Adrenal gland (tissue), 12 donors: ENCODE measurements around the gene TAF15. TPM values are rescaled to one million over a fixed set of nuclear protein-coding genes. Genes with fewer than 3 reads are reported as not detected.

ENCODE experiments used
- DNase-seq, 7 donors: peaks; one replicate each; pipeline ENCODE4 v3.0.0-alpha.2; 2019 to 2020
- H3K27ac ChIP-seq, 5 donors: fragments of 200-600 bp; sonication (generic) in 4 of 5; 1 replicate in 3 of 5; 2 replicates in 2 of 5; pipeline versions ENCODE4 v1.5.1 to v1.8.0; 2016 to 2020; ENCODE audit warnings: mild to moderate bottlenecking in 1 of 5
- H3K27me3 ChIP-seq: fragments of 200-600 bp; 2 replicates; pipeline ENCODE4 v1.8.0; 2021
- H3K36me3 ChIP-seq, 2 donors: fragments of 200-600 bp; replicated peaks in 1 of 2; 1 replicate in 1 of 2; 2 replicates in 1 of 2; pipeline versions ENCODE4 v1.5.1 to v1.8.0; 2018 to 2022
- H3K4me1 ChIP-seq, 2 donors: fragments of 200-600 bp; replicated peaks in 1 of 2; 1 replicate in 1 of 2; 2 replicates in 1 of 2; pipeline versions ENCODE4 v1.5.1 to v1.8.0; 2018 to 2021
- H3K4me3 ChIP-seq, 4 donors: fragments of 200-600 bp; sonication (generic) in 3 of 4; one replicate each; pipeline ENCODE4 v1.5.1; 2016 to 2018
- H3K9me3 ChIP-seq, 3 donors: fragments of 200-600 bp; sonication (generic) in 1 of 3; replicated peaks in 1 of 3; 1 replicate in 2 of 3; 2 replicates in 1 of 3; pipeline versions ENCODE4 v1.5.1 to v1.8.0; 2016 to 2021
- CTCF ChIP-seq, 6 experiments: fragments of 450-650 bp in 4 of 6; fragments of 200-600 bp in 2 of 6; sonication (generic) in 1 of 6; IDR thresholded peaks; 1 replicate in 5 of 6; 2 replicates in 1 of 6; pipeline versions ENCODE4 v1.5.1 to v1.8.0; 2016 to 2021; ENCODE audit warnings: antibody characterized with exemption in 6 of 6, mild to moderate bottlenecking in 2 of 6, moderate library complexity in 1 of 6
- POLR2A ChIP-seq, 2 donors: fragments of 450-650 bp; IDR thresholded peaks; one replicate each; pipeline ENCODE4 v1.6.1; 2017; ENCODE audit warnings: antibody characterized with exemption in 2 of 2, mild to moderate bottlenecking in 2 of 2, moderate library complexity in 1 of 2
- WGBS, 4 donors: extraction: QIAGEN DNeasy Blood & Tissue Kit in 2 of 4; methylation state at CpG; one replicate each; pipeline versions ENCODE4 v1.1.5 to v1.1.7; 2013 to 2017; 5-methylcytosine and 5-hydroxymethylcytosine counted together
- intact Hi-C, 2 donors: fragments of 100-400 bp; cut with DNase I; formaldehyde crosslinking; loops; one replicate each; pipeline versions ENCODE4 v1.14.1 to v1.15.0; 2022 to 2023
- polyA plus RNA-seq, 3 donors: library from polyadenylated mRNA; stranded (reverse); fragments of 200-250 nt in 2 of 3; fragments of 350-450 nt in 1 of 3; fragmentation: Illumina TruSeq in 1 of 3; extraction: RNeasy Lipid Tissue Mini Kit (QIAGEN cat#74804) in 1 of 3; gene quantifications; one replicate each; pipeline ENCODE4 v1.2.3, GENCODE V29; 2013 to 2014
- total RNA-seq, 9 donors: library from RNA; depleted of rRNA in 4 of 9; stranded (reverse); fragments of >200 nt in 4 of 9; fragments of 120-200 nt in 1 of 9; fragmentation: NEBNext Ultra II Directional in 1 of 9; extraction: Animal tissue kit (Norgen Biotek cat#: 25700) in 1 of 9; gene quantifications; one replicate each; pipeline versions ENCODE4 v1.1.0 to v1.2.4, GENCODE V29; 2013 to 2023
- donor health status: healthy with polysubstance abuse.
- donor health status: Bipolar disorder and iron deficiency.
- donor health status: DM: yes; HTN: yes; CAD: no.
- donor health status: DM: no; HTN: no; CAD: no.
- donor health status: DM: no; HTN: no; CAD: no.
- donor health status: DM: yes; HTN: yes; CAD: no.

TAF15 gene
- total and polyA plus RNA-seq, 12 donors = 27.8 to 213 (median 145) TPM

- Histone ChIP-seq H3K9me3 (no peaks in the 10 kb centered on the region), H3K27ac (no peak overlapping the region), H3K4me1 (peaks cover 5 to 14% of the 10 kb centered on the region in 2 donors), H3K36me3 (no peaks in the 10 kb centered on the region), H3K27me3 (no peaks in the 10 kb centered on the region), H3K4me3 (no peak overlapping the region)
- no peak for DNase-seq
- no peak for TF ChIP-seq POLR2A (IDR thresholded peaks at IDR 0.05)
- TF ChIP-seq CTCF (IDR thresholded peaks at IDR 0.05) = no peak
- 85 to 96% (median 96%) methylated on average over 7 of the region's 7 CpGs; no CpG with 5 or more reads in 1 of the 4 donors for WGBS, 4 donors
- intact Hi-C loops = no loop called here
Measured at GRCh38 chr17:35864853-35865252, 55.6 kb downstream of the TAF15 start.

- intact Hi-C loops = no loop called here
- no peak for DNase-seq
- Histone ChIP-seq H3K27ac (peak overlapping the region; percentile 33 to 87 (median 62)), H3K27me3 (no peaks in the 10 kb centered on the region), H3K4me3 (no peak overlapping the region), H3K4me1 (peaks cover 5 to 14% of the 10 kb centered on the region in 2 donors), H3K9me3 (no peaks in the 10 kb centered on the region), H3K36me3 (no peaks in the 10 kb centered on the region)
- no peak for TF ChIP-seq POLR2A (IDR thresholded peaks at IDR 0.05)
- no peak for TF ChIP-seq CTCF (IDR thresholded peaks at IDR 0.05)
- WGBS, 4 donors = 43 to 55% (median 48%) methylated on average over 3 of the region's 3 CpGs
Measured at GRCh38 chr17:35865412-35866340, 56.4 kb downstream of the TAF15 start.

GRCh38 chr17:35866341-35866950 lies 57.2 kb downstream of the TAF15 start:
- peak overlapping the region; percentile 31 to 87 (median 62) for H3K27ac ChIP-seq
- intact Hi-C loops = no loop called here

More at GRCh38 chr17:35866341-35866950, 57.2 kb downstream of the TAF15 start:
- WGBS, 4 donors = 83 to 100% (median 90%) methylated on average over 1 of the region's 1 CpG
- Histone ChIP-seq H3K27me3 (no peaks in the 10 kb centered on the region), H3K9me3 (no peaks in the 10 kb centered on the region), H3K36me3 (no peaks in the 10 kb centered on the region), H3K4me3 (no peak overlapping the region), H3K4me1 (peaks cover 5 to 14% of the 10 kb centered on the region in 2 donors)
- TF ChIP-seq POLR2A (IDR thresholded peaks at IDR 0.05) (no peak), CTCF (IDR thresholded peaks at IDR 0.05) (no peak)
- peak in 5 of 7 donors; percentile 38 to 61 (median 58) for DNase-seq
